HG03439 (cell line): Measurements from ENCODE around the gene TNS4.
A peak's percentile ranks its signal among the peaks of the same experiment; 100 is the strongest.

ENCODE experiments used
- ATAC-seq: cut with Tn5 transposase; IDR thresholded peaks from one replicate; pipeline ENCODE4 v1.9.1; 2021; ENCODE audit warnings: mild to moderate bottlenecking, moderate library complexity; ENCODE audit not compliant: unreplicated experiment

TNS4 gene

DNA sequence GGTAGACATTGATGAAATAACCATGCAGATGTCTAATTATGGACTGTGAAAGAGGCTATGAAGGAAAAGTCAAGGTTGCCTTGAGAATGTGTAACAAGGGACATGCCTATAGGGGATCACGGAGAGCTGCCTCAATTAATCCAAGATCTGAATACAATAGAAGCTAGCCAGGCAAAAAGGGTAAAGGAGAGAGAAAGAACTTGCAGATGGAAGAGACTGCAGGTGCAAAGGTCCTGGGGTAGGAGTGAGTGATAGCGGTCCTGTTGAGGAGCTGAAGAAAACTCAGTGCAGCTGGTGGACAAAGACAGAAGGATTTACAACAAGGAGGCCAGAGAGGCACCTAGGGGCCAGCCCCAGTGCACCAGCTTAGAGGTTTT, 15.9 kb upstream of the TNS4 start:
- no peak for ATAC-seq

DNA sequence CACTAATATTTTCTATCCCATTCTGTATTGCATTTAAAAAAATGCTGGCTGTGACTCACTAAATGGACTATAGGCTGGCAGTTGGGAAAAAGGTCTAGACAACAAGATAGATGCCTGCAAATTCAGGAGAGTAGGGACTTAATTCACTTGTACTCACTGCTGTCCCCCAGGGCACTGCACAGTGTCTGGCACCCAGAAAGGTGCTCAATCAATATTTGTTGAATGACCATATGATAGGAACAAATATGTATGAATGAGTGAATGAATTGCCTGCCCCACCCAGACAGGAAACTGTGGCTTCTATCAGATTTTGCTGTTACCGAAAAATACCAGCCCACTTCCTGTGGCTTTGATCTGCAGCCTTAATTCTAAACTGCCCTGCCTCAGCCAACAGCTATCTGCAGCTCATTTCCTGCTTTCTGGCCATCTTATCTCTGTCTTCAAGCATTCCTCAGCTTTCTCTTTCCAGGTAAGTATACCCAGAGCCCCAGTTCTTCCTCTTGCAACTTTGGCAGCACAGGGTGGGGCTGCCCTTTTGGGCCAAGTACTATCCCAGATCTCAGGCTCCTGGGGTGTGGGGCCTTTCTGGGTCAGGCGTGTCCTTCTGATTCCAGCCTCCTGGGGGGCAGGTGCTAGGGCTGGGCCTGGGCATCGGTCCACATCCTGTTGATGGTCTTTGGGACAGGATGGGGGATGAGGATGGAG, 15.3 kb upstream of the TNS4 start:
- ATAC-seq = peak; percentile 61

DNA sequence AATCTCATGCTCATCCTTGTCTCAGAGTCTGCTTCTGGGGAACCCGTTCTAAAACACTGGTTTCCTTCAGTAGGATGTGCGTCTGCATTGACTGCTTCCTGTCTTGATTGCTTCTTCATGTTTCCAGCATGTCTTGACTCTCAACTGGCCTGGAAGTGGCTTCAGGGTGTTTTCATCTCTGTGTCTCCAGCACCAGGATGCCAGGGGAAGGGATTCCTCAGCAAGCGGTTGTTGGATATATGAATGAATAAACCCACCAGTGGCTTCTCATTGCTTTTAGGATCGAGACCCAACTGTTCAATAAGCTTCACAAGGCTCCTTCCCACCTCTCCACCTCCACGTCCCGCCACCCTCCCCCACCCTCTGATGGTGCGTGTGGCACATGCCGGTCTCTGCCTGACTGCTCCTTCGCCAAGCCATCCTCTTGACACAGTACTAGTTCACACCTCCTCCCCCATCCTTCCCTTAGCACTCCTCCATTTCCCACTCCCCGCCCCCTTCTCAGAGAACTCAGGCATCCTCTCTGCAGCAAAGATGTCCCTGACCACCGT, 14.1 kb upstream of the TNS4 start:
- ATAC-seq = no peak

DNA sequence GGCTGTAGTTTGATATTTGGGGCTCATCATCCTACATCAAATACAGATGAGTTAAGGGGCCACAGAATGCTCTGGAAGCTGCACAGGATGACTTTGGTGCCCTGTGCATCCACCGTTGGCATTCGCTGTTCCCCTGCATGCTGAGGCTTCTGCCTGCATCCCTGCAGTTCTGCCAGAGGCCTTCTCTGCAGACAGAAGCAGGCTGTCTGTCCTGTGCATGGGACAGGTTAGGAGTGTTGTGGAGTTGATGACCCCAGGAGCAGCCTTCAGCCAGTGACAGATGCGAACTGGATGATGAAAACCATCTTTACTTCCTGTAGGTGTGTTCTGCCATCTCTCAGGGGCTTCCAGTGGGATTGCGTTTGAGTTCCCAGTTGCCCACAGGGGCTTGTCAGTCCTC, 13.6 kb upstream of the TNS4 start:
- no peak for ATAC-seq

DNA sequence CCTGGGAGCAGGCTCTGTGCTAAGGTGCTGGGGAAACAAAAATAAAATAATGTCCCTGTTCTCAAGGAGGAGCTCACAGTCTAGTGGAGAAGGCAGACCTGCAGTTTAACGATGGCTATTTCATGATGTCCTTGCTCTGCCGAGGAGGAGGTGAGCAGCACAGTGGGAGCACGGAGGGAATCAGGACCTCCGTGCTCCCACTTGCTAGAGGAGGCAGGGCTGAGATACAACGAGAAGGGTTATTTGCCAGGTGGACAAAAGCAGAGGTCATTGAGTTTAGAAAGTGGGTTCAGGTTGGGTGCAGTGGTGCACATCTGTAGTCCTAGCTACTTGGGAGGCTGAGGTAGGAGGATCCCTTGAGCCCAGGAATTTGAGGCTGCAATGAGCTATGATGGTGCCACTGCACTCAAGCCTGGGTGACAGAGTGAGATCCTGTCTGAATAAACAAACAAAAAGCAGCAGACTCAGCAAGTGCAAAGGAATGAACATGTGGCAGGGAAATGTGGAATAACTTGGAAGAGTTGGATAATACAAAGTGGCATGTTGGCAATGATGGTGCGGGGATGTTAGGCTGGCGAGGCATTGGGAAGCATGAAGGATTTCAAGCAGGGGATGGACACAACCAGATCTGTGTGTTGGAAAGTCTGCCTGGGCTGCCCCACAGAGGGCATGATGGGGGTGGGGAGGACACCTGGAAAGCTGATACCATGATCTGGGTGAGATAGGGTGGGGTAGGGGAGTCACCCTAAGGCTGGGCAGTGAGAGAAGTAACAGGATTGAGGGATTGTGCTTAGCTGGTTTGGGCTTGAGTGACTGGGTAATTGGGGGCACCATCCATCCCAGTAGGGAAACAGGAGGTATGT, 12.8 kb upstream of the TNS4 start:
- no peak for ATAC-seq

DNA sequence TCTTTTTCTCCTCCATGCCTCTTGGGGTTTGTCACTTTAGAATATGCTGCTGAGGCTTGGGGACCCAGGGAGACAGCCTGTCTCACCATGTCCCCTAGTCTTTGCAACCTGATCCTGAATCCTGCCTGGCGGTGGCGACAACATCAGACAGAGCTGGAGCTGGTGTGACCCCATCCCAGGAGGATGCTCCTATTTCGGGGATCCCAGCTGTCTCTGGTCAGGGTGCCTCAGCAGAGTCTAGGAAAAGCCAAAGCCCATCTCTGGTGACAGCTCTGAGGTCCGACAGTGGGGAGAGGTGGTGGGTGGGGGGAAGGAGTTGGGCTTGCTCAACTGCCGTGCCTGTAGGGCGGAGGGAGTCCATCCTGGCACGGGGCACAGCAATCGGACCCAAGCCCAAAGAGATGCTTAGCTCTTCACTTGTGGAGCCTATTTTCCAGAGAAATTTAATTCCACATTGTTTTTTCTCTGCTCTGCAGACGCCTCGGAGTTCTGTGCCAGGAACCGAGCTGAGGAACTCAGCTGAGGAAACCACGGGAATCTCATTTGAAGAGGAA, 10.3 kb upstream of the TNS4 start:
- no peak for ATAC-seq

DNA sequence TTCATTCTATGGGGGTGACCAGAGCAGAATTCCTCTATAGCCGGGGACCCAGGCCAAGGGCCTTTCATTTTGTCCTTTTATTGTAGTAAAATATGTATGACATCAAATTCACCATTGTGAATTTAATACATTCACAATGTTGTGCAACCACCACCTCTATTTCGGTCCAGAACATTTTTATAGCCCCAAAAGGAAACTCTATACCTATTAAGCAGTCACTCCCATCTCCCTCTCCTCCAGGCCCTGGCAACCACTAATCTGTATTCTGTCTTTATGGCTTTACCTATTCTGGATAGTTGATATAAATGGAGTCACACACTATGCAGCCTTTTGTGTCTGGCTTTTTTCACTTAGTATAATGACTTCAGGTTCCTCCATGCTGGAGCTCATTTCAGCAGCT, 9.7 kb upstream of the TNS4 start:
- ATAC-seq = no peak

DNA sequence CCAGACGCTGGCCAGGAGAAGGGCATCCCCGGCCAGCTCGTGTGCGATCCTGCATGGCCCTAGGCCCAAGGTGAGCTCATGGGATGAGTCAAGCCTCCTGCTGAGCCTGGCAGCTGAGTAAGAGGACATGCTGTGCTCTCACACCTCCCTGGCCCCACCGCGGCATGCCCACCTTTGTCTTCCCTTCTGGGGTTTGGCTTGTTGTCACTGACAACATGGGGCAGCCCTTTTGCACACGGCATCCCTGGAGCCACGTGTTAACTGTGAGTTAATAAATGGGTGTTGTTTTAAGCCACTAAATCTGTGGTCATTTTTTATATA, 8.9 kb upstream of the TNS4 start:
- no peak for ATAC-seq

DNA sequence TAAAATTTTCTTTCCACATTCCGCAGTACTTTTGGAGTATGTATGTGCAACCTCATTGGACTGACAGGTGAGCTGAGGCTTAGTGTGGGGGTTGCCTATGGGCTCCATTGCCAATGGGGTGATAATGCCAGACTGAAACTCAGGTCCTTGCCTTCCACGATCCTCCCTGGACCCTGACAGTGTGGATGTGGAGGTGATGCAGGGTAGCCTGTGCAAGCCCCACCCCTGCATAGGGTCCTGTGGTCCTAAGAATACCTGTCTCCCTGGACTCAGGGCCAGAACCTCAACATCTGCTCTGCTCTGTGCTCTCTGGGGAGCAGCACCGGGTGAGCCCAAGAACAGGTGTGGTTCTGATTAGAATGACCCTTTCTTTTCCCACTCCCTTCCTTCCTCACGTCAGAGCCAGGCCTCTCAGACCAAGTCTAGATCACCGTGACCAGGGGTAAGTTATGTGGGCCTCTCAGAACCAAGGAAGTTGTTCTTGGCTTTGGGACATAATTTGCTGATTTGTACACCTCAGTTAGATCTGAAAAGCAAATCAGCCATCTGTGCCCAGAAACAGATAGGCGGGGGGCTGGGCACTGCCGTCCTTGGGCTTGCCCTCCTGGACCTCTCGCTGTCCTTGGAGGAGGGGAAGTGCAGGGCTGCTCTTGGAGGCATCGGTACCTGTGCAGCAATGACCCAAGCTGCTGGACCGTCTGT, 8.4 kb upstream of the TNS4 start:
- ATAC-seq = no peak

DNA sequence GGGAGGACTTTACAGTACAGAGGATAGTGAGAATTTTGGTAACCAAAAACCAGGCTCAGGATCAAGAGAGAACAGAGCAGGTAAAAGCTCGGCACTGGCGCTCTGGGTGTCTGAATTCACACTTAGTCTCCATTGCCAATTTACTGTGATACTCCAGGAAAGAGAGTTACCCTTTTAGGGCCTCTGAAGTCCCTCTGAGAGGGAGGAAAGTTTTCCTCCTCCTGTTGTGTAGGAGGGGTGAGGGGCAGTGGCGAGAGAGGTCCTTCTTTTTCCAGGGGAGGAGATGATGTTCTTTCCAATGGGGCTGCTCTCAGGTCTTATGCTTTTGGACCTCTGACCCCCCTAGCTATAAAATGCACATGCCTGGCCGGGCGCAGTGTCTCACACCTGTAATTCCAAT, 5.4 kb upstream of the TNS4 start:
- no peak for ATAC-seq

DNA sequence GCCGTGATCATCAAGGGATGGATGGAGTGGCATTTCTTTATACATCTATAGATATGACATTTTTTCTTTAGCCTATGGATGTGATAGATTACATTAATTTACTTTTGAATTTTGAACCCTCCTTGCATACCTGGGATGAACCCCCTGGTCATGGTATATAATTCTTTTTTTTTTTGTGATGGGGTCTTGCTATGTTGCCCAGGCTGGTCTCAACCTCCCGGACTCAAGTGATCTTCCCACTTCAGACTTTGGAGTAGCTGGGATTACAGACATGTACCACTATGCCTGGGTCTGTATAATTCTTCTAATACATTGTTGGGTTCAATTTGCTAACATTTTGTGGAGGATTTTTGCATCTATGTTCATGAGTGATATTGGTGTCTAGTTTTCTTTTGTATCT, 1.7 kb upstream of the TNS4 start:
- ATAC-seq = no peak

DNA sequence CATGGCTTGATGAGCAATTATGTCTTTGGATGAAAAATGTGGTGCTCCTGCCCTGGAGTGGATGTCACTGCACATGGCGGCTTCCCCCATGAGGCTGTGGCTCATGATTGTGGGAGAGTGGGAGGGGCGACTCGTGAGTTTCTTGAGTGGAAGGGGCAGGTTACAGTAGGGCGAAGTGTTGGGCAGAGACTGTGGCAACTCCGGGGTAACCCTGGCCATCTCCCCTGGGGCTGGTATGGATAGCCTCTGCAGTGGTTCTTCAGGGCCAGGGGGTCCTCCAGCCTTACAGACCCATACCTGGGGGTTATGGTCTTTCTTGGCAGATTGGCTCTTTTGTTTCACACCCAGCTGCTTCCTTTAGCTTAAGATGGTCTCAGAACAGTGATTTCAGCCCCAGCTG, 1.3 kb upstream of the TNS4 start:
- no peak for ATAC-seq

DNA sequence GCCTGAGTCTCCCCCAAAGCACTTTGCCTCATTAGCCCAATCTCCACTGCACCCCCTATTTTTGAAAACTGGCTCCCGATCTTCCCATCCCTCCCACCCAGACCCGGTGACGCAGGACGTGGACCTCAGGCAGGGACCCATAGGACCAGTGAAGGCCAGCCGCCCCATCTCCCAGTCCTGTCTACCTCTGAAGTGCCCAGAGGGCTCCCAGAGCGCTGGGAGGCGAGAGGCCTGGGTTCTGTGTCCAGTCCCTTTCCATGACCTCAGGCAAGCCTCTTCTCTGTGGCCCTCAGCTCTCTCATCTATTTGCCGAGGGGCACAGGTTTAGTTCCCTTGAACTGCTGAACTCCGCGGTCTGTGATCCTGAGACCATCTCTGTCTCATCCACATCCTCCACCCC, 714 bp downstream of the TNS4 start:
- no peak for ATAC-seq

DNA sequence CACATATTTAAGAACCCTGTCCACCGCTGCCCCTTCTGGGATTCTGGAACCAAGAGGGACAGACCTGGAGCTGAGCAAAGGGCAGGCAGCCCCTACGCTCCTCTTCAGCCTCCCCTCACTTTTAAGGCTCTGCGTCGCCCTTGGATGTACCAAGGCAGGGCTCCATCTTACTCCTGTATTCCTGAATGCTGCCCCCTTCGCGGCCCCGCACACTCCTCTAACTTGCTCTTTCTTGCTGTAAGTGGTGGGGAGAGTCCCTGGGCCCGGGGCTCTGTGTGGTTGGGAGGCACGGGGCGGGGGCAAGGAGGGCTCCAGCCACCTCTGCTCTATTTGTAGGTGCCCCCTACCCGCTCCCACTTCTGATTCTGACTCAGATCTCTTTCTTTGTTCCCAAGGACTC, 1.2 kb downstream of the TNS4 start:
- ATAC-seq = no peak

DNA sequence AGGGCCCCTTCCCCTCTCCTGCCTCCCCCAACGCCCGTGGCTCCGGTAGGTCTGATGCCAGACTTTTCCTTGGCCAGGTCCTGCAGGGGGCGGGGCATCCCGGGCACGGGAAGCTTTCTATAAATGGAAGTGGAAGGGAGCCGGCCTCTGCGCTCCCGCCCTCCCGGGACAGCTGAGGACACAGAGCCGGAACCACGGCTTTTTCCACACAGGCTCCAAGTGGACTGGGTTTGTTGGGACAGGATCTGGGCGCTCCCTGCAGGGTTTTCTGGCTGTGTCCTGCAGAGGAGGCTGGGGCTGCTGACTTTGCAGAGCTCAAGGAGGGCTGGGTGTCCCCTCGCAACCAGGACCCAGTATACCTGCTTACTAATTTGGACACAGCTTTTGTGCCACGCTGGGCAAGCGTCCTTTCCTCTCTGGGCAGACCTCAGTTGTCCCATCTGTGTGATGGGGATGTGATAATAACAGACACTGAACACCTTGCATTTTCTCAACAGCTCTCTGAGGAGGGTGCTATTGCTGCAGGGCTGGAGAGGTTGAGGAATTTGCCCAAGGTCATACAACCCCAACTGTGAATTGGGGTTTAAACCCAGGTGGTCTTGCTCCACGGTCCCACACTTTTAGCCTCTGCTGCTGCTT, 1.8 kb downstream of the TNS4 start:
- ATAC-seq = no peak

DNA sequence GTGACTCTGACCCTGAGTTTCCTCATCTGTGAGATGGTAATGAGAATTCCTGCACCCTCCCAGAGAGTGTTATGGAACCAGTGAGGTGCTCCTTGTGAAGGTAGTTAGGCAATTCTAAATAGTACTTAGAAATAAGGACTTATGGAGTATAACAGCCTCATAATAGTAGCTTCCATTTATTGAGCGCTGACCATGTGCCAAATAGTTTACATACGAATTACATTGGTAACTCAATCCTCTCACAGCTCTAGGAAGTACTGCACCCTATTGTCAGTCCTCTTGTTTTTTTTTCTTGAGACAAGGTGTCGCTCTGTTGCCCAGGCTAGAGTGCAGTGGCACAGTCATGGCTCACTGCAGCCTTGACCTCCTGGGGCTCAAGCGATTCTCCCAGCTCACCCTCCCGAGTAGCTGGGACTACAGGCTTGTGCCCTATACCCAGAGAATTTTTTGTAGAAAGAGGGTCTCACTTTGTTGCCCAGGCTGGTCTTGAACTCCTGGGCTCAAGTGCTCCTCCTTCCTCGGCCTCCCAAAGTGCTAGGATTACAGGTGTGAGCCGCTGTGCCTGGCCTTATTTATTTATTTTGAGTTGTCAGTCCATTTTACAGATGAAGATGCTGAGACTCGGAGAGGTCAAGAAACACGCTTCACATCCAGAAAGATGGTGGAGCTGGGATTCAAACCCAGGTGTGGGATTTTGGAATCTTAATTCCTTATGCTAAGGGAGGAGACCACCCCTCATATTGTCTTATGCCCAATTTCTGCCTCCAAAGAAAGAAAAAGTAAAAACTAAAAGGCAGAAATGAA, 2.9 kb downstream of the TNS4 start:
- ATAC-seq = no peak

DNA sequence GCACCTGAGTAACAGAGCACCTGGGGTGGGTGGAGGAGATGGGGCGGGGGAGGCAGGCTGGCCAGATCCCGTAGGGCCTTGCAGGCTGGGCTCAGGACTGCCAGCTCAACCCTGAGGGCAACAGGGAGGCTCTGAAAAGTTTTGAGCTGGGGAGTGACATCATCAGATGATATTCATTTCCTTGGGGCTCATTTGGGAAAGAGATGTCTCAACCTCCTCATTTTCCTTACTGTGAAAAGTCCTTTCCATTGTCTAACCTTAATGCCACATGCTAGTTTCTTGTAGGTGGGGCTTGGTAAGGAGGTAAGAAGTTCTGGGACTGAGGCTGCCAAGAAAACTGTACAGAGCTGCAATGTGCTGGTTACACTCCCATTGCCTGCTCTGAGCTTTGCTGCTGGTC, 3.7 kb downstream of the TNS4 start:
- ATAC-seq = no peak

DNA sequence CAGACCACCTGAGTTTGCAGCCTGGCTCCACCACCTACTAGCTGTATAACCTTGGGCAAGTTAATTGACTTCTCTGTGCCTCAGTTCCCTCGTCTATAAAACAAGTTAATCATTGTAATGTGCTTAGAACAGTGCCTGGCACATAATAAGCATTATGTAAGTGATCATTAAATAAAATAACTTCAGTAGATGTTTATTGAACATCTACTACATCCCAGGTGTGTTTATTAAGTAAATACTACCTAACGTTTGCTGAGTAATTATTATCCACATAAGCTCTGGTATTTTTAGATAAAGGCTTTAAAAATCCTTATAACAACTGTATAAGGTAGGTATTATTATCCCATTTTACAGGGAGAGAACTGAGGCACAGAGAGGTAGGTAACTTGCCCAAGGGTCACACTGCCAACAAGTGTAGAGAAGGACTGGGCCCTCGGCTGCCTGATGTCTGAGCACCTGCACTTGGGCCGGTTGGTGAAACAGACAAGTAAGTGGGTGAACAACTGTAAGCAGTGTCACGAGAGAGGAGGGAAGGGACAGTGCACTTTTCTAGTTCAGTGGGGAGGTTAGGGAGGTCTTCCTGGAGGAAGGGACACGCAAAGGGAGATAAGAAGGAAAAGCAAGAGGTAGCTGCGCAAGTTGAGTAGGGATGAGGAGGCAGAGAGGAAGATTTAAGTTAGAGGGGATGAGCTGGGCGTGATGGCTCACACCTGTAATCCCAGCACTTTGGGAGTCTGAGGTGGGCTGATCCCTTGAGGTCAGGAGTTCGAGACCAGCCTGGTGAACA, 4.6 kb downstream of the TNS4 start:
- ATAC-seq = no peak

DNA sequence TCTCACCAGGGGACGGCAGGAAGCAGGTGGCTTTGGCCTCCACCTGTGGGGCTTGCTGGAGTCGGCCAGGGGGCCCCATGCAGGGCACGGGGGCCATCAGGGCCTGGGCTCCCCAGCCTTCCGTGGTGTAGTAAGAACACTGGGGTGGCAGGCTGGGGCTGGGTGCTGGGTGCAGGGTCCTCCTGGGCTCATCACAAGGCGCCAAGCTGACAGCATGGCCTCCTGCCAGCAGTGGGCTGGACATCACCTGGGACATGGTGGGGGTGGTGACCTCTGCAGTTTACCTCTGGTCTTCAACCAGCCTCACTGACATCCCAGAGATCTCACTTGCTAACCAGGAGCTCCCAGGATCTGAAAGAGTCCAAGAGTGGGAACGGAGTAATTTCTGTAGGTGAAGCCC, 5.3 kb downstream of the TNS4 start:
- no peak for ATAC-seq
